Thymus (tissue), 14 donors: ENCODE results near the gene OR52I1. TPM values are rescaled to one million over a fixed set of nuclear protein-coding genes. Genes with fewer than 3 reads are reported as not detected.

ENCODE experiments used
- DNase-seq, 9 donors: peaks; one replicate each; pipeline ENCODE4 v3.0.0-alpha.2; 2013; ENCODE audit warnings: low spot score in 9 of 9, low read depth in 6 of 9, missing footprints in 1 of 9
- H3K27ac ChIP-seq, 2 donors: one replicate each; pipeline ENCODE4 v1.5.1; 2013; ENCODE audit warnings: control low read depth in 1 of 2, low read depth in 1 of 2, low read length in 1 of 2, mild to moderate bottlenecking in 1 of 2, moderate library complexity in 1 of 2
- H3K27me3 ChIP-seq, 2 donors: one replicate each; pipeline ENCODE4 v1.5.1; 2013; ENCODE audit warnings: low read length in 1 of 2; ENCODE audit not compliant: control insufficient read depth in 2 of 2, insufficient read depth in 1 of 2
- H3K36me3 ChIP-seq, 2 donors: one replicate each; pipeline ENCODE4 v1.5.1; 2013; ENCODE audit warnings: low read length in 1 of 2, mild to moderate bottlenecking in 1 of 2, moderate library complexity in 1 of 2; ENCODE audit not compliant: control insufficient read depth in 2 of 2, insufficient read depth in 2 of 2
- H3K4me1 ChIP-seq, 2 donors: one replicate each; pipeline ENCODE4 v1.5.1; 2013; ENCODE audit warnings: low read length in 2 of 2; ENCODE audit not compliant: control insufficient read depth in 2 of 2, insufficient read depth in 2 of 2
- H3K4me3 ChIP-seq, 2 donors: one replicate each; pipeline ENCODE4 v1.5.1; 2013; ENCODE audit warnings: low read length in 2 of 2, control low read depth in 1 of 2, mild to moderate bottlenecking in 1 of 2
- H3K9me3 ChIP-seq, 2 donors: one replicate each; pipeline ENCODE4 v1.5.1; 2013; ENCODE audit warnings: low read length in 1 of 2, mild to moderate bottlenecking in 1 of 2; ENCODE audit not compliant: control insufficient read depth in 2 of 2, insufficient read depth in 1 of 2
- WGBS: extraction: QIAGEN DNeasy Blood & Tissue Kit; methylation state at CpG from one replicate; pipeline ENCODE4 v1.1.7; 2013; 5-methylcytosine and 5-hydroxymethylcytosine counted together
- long read RNA-seq, 10 donors: transcript quantifications; one replicate each; lab custom pipeline, GENCODE V29; 2026
- polyA plus RNA-seq: library from polyadenylated mRNA; stranded (reverse); fragments of 200-250 nt; gene quantifications from one replicate; pipeline ENCODE4 v1.2.3, GENCODE V29; 2013
- total RNA-seq: library from RNA; stranded (reverse); fragments of 120-200 nt; gene quantifications from one replicate; pipeline ENCODE4 v1.2.4, GENCODE V29; 2013
- donor health status: healthy.

The OR52I1 gene
- total RNA-seq, result under 0.01 TPM
- polyA plus RNA-seq, result 0.02 TPM
- long read RNA-seq, donor 1, result 0 reads
- long read RNA-seq, donor 2, result 0 reads
- long read RNA-seq, donor 3, result 0 reads
- long read RNA-seq, donor 4, result 0 reads
- long read RNA-seq, donor 5, result 0 reads
- long read RNA-seq, donor 6, result 0 reads
- long read RNA-seq, donor 7, result 0 reads
- long read RNA-seq, donor 8, partial matches to known transcripts, result 0 of 1 reads
- long read RNA-seq, donor 8, other reads (novel, unspliced or antisense), result 0 of 1 reads
- long read RNA-seq, donor 9, result 0 reads
- long read RNA-seq, donor 10, result 0 reads

- no peak within 1 kb of the TSS for H3K27ac ChIP-seq
- 95% methylated on average over 1 of the region's 1 CpG for WGBS
- H3K4me3 ChIP-seq, result no peak within 1 kb of the TSS
- H3K9me3 ChIP-seq, result no peaks in the 10 kb centered on the region
- H3K4me1 ChIP-seq, result no peaks in the 10 kb centered on the region
- DNase-seq, result no peak
- no peaks in the 10 kb centered on the region for H3K27me3 ChIP-seq
- peaks cover 0 to 2% of the 10 kb centered on the region in 2 donors for H3K36me3 ChIP-seq
Measured at GRCh38 chr11:4593739-4594138, at the start of gene OR52I1. Gene OR52I1, plus strand, starts transcription at chr11:4594039. Its CDS starts 0 bp downstream, at chr11:4594039.

GRCh38 chr11:4544891-4545290 lies 48.9 kb upstream of the OR52I1 start, which contains the start of gene OR52M1:
Gene OR52M1, plus strand, starts transcription at chr11:4545191. Its CDS starts 0 bp downstream, at chr11:4545191.
- 95% methylated on average over 5 of the region's 5 CpGs for WGBS
- H3K4me3 ChIP-seq, result no peak within 1 kb of the TSS
- DNase-seq, result no peak
- H3K36me3 ChIP-seq, result no peaks in the 10 kb centered on the region
- no peaks in the 10 kb centered on the region for H3K27me3 ChIP-seq
- H3K4me1 ChIP-seq, result no peaks in the 10 kb centered on the region
- H3K27ac ChIP-seq, result no peak within 1 kb of the TSS
- H3K9me3 ChIP-seq, result no peaks in the 10 kb centered on the region

- Histone ChIP-seq H3K4me3 (no peak overlapping the region), H3K9me3 (no peaks in the 10 kb centered on the region), H3K36me3 (no peaks in the 10 kb centered on the region), H3K27ac (no peak overlapping the region), H3K4me1 (no peaks in the 10 kb centered on the region), H3K27me3 (no peaks in the 10 kb centered on the region)
- WGBS, result 94% methylated on average over 1 of the region's 1 CpG
- DNase-seq, result no peak
Measured at GRCh38 chr11:4546878-4547277, 47.0 kb upstream of the OR52I1 start.

- H3K36me3 ChIP-seq, result no peaks in the 10 kb centered on the region
- H3K9me3 ChIP-seq, result no peaks in the 10 kb centered on the region
- no peak overlapping the region for H3K4me3 ChIP-seq
- no peak for DNase-seq
- WGBS, result 86% methylated on average over 4 of the region's 4 CpGs
- H3K4me1 ChIP-seq, result no peaks in the 10 kb centered on the region
- no peak overlapping the region for H3K27ac ChIP-seq
- H3K27me3 ChIP-seq, result no peaks in the 10 kb centered on the region
Measured at GRCh38 chr11:4547416-4547815, 46.4 kb upstream of the OR52I1 start.

- Histone ChIP-seq H3K27ac (no peak overlapping the region), H3K27me3 (no peaks in the 10 kb centered on the region), H3K9me3 (no peaks in the 10 kb centered on the region), H3K4me3 (no peak overlapping the region), H3K36me3 (no peaks in the 10 kb centered on the region), H3K4me1 (no peaks in the 10 kb centered on the region)
- no peak for DNase-seq
- WGBS, result 90% methylated on average over 8 of the region's 8 CpGs
Measured at GRCh38 chr11:4551346-4551979, 42.4 kb upstream of the OR52I1 start.

GRCh38 chr11:4559527-4560440 lies 34.1 kb upstream of the OR52I1 start:
- no peaks in the 10 kb centered on the region for H3K36me3 ChIP-seq
- WGBS, result 82% methylated on average over 8 of the region's 8 CpGs
- no peak overlapping the region for H3K4me3 ChIP-seq
- H3K27ac ChIP-seq, result no peak overlapping the region
- H3K4me1 ChIP-seq, result no peaks in the 10 kb centered on the region
- no peaks in the 10 kb centered on the region for H3K9me3 ChIP-seq
- DNase-seq, result no peak
- no peaks in the 10 kb centered on the region for H3K27me3 ChIP-seq

GRCh38 chr11:4560467-4560866 lies 33.4 kb upstream of the OR52I1 start:
- no peaks in the 10 kb centered on the region for H3K36me3 ChIP-seq
- no peak overlapping the region for H3K27ac ChIP-seq
- no peaks in the 10 kb centered on the region for H3K27me3 ChIP-seq
- no peak for DNase-seq
- H3K9me3 ChIP-seq, result no peaks in the 10 kb centered on the region
- WGBS, result 91% methylated on average over 1 of the region's 1 CpG
- H3K4me3 ChIP-seq, result no peak overlapping the region
- no peaks in the 10 kb centered on the region for H3K4me1 ChIP-seq

- WGBS, result 90% methylated on average over 3 of the region's 3 CpGs
- Histone ChIP-seq H3K36me3 (no peaks in the 10 kb centered on the region), H3K27ac (no peak overlapping the region), H3K9me3 (no peaks in the 10 kb centered on the region), H3K4me1 (no peaks in the 10 kb centered on the region), H3K27me3 (no peaks in the 10 kb centered on the region), H3K4me3 (no peak overlapping the region)
- no peak for DNase-seq
Measured at GRCh38 chr11:4565371-4565770, 28.5 kb upstream of the OR52I1 start.

- DNase-seq, result no peak
- H3K27ac ChIP-seq, result no peak overlapping the region
- no peak overlapping the region for H3K4me3 ChIP-seq
- 95% methylated on average over 18 of the region's 18 CpGs for WGBS
- no peaks in the 10 kb centered on the region for H3K9me3 ChIP-seq
- no peaks in the 10 kb centered on the region for H3K4me1 ChIP-seq
- no peaks in the 10 kb centered on the region for H3K36me3 ChIP-seq
- no peaks in the 10 kb centered on the region for H3K27me3 ChIP-seq
Measured at GRCh38 chr11:4569075-4569474, 24.8 kb upstream of the OR52I1 start.
